ENCODE results near the gene CAPN2.

- TF ChIP-seq KLF9 (tag by site-specific recombination; IDR thresholded peaks at IDR 0.05; ENCODE audit: low read depth) (no peak), SP7 (tag by site-specific recombination; IDR thresholded peaks at IDR 0.05) (0 out of 2 replicates have a peak, but pooled peaks have one; percentile 55), ZBTB8A (tag by site-specific recombination; IDR thresholded peaks at IDR 0.05) (0 out of 2 replicates have a peak, but pooled peaks have one; percentile 10), ZSCAN16 (tag by site-specific recombination; IDR thresholded peaks at IDR 0.05) (no peak), ZEB2 (tag by site-specific recombination; IDR thresholded peaks at IDR 0.05) (0 out of 2 replicates have a peak, but pooled peaks have one; percentile 19)
Observed at GRCh38 chr1:223700942-223701637, 11.2 kb upstream of the CAPN2 start.

All from HEK293 (cell line).